HEK293T (cell line): Measurements from ENCODE around the gene ANKH.

Experiments
- ARNT ChIP-seq: fragments of 450-650 bp; IDR thresholded peaks from 2 replicates; pipeline ENCODE4 v1.6.1; 2017; ENCODE audit warnings: mild to moderate bottlenecking
- FOXK2 ChIP-seq: fragments of 450-650 bp; IDR thresholded peaks from 2 replicates; pipeline ENCODE4 v1.6.1; 2016; ENCODE audit warnings: mild to moderate bottlenecking
- HDGF ChIP-seq: fragments of 450-650 bp; IDR thresholded peaks from 2 replicates; pipeline ENCODE4 v1.6.1; 2017; ENCODE audit warnings: antibody characterized with exemption, borderline replicate concordance
- SP1 ChIP-seq: fragments of 450-650 bp; IDR thresholded peaks from 2 replicates; pipeline ENCODE4 v1.6.1; 2017
- SUZ12 ChIP-seq: fragments of 450-650 bp; IDR thresholded peaks from 2 replicates; pipeline ENCODE4 v1.6.1; 2016; ENCODE audit warnings: mild to moderate bottlenecking
- ZNF384 ChIP-seq: fragments of 450-650 bp; IDR thresholded peaks from 2 replicates; pipeline ENCODE4 v1.6.1; 2016
- TF ChIP-seq, protein P1 (sequence below): fragments of 450-650 bp; IDR thresholded peaks from 2 replicates; pipeline ENCODE4 v1.6.1; 2016

DNA sequence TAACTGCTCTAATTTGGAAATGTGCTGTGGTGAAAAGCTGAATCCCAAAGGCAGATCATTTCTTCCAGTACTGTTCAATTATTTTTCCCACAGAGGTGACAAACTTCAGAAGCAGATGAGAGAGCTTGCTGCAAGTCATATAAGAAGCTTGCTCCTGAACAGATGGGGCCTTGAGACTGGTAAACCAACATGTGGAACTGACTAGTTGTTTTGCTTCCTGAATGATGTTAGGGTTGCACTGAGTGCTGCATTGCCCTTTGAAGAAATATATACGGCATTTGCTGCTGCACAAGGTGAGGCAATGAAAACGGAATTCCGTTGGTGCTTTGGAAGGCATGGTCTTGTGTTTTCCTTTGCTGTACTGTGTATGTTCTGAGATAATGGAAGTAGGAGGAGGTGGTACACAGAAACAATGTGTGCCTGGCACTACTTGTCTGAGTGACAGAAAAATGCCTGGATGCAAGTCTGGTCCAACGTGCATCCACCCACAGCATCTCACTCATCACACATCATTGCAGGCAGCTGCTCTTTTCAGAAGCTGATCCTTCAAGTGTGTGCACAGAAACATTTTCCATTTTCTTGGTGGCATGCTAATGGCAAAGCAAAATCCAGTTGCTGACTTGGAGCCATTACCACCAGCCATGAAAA lies 76.9 kb downstream of the ANKH start:
- TF ChIP-seq HDGF = no peak
- no peak for TF ChIP-seq ZNF384
- no peak for TF ChIP-seq SUZ12
- TF ChIP-seq ARNT = no peak
- no peak for TF ChIP-seq FOXK2
- TF ChIP-seq SP1 = no peak
- TF ChIP-seq, protein P1, sequence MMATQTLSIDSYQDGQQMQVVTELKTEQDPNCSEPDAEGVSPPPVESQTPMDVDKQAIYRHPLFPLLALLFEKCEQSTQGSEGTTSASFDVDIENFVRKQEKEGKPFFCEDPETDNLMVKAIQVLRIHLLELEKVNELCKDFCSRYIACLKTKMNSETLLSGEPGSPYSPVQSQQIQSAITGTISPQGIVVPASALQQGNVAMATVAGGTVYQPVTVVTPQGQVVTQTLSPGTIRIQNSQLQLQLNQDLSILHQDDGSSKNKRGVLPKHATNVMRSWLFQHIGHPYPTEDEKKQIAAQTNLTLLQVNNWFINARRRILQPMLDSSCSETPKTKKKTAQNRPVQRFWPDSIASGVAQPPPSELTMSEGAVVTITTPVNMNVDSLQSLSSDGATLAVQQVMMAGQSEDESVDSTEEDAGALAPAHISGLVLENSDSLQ = no peak
